OCI-LY7 (cell line): ENCODE results near the gene CDKN2AIPNL. TPM values are rescaled to one million over a fixed set of nuclear protein-coding genes. Genes with fewer than 3 reads are reported as not detected.

Experiments used
- BruUV-seq: library from RNA; stranded (reverse); fragments of 400-500 nt; replicated peaks from 2 replicates; lab custom pipeline; 2021; lab: Mats Ljungman, UMichigan
- CTCF ChIA-PET: fragments of 300-600 bp; sonication (Branson Sonifier 250); formaldehyde crosslinking; loops from one replicate; lab custom pipeline; 2022; ENCODE audit warnings: antibody characterized with exemption; ENCODE audit not compliant: unreplicated experiment; lab: Charles Lee
- POLR2A ChIA-PET: fragments of 300-600 bp; sonication (Branson Sonifier 250); formaldehyde crosslinking; loops from one replicate; lab custom pipeline; 2022; ENCODE audit warnings: antibody characterized with exemption; lab: Charles Lee
- DNase-seq: peaks from one replicate; pipeline ENCODE4 v3.0.0-alpha.2; 2015; ENCODE audit warnings: low spot score
- H2AFZ ChIP-seq: fragments of 200-600 bp; sonication (generic), shearing (Covaris generic); 2 replicates; pipeline ENCODE4 v1.6.1; 2014; ENCODE audit warnings: mild to moderate bottlenecking, antibody characterized with exemption, low read length, moderate library complexity
- H3K27ac ChIP-seq: fragments of 200-600 bp; sonication (generic); 2 replicates; pipeline ENCODE4 v1.5.1; 2014; ENCODE audit warnings: mixed run types, low read depth, mild to moderate bottlenecking, moderate library complexity, low read length, inconsistent platforms; ENCODE audit not compliant: poor library complexity, severe bottlenecking
- H3K36me3 ChIP-seq: fragments of 200-600 bp; sonication (generic); 2 replicates; pipeline ENCODE4 v1.6.1; 2014; ENCODE audit warnings: mild to moderate bottlenecking, antibody characterized with exemption, low read length, moderate library complexity, mixed read lengths; ENCODE audit not compliant: insufficient read depth
- H3K4me1 ChIP-seq: fragments of 200-600 bp; sonication (generic); 2 replicates; pipeline ENCODE4 v1.5.1; 2014; ENCODE audit warnings: mild to moderate bottlenecking, low read length; ENCODE audit not compliant: insufficient read depth, poor library complexity, severe bottlenecking
- H3K4me2 ChIP-seq: fragments of 200-600 bp; sonication (generic); 2 replicates; pipeline ENCODE4 v1.6.1; 2014; ENCODE audit warnings: mild to moderate bottlenecking, low read length
- H3K4me3 ChIP-seq: fragments of 200-600 bp; sonication (generic); 2 replicates; pipeline ENCODE4 v1.5.1; 2014; ENCODE audit warnings: mild to moderate bottlenecking, low read depth, low read length; ENCODE audit not compliant: poor library complexity, severe bottlenecking
- H3K79me2 ChIP-seq: fragments of 200-600 bp; sonication (generic); 2 replicates; pipeline ENCODE4 v1.6.1; 2016; ENCODE audit warnings: low read depth, mild to moderate bottlenecking, low read length, moderate library complexity, mixed read lengths; ENCODE audit not compliant: insufficient read depth
- H3K9me2 ChIP-seq: fragments of 200-600 bp; sonication (generic); 2 replicates; pipeline ENCODE4 v1.6.1; 2016; ENCODE audit warnings: mild to moderate bottlenecking, low read length, mixed read lengths; ENCODE audit not compliant: insufficient read depth
- H3K9me3 ChIP-seq: fragments of 200-600 bp; sonication (generic); 2 replicates; pipeline ENCODE4 v1.6.1; 2014; ENCODE audit warnings: mild to moderate bottlenecking, mixed run types, low read length, mixed read lengths
- H4K20me1 ChIP-seq: fragments of 200-600 bp; sonication (generic); 2 replicates; pipeline ENCODE4 v1.6.1; 2014; ENCODE audit warnings: mild to moderate bottlenecking, antibody characterized with exemption, low read length, moderate library complexity, mixed read lengths; ENCODE audit not compliant: insufficient read depth
- CTCF ChIP-seq: fragments of 200-600 bp; sonication (generic); conservative IDR thresholded peaks from 2 replicates; pipeline ENCODE4 v1.5.1; 2014; ENCODE audit warnings: mild to moderate bottlenecking, antibody characterized with exemption, low read length, moderate library complexity, mixed read lengths
- EZH2phosphoT487 ChIP-seq: fragments of 200-600 bp; sonication (generic); IDR thresholded peaks from 2 replicates; pipeline ENCODE4 v1.6.1; 2018; ENCODE audit warnings: low read depth, borderline replicate concordance, mild to moderate bottlenecking, mixed run types, antibody characterized with exemption, low read length, moderate library complexity, mixed read lengths
- intact Hi-C: fragments of 100-400 bp; cut with micrococcal nuclease; formaldehyde crosslinking; loops from one replicate; pipeline ENCODE4 v1.10.0; 2022; ENCODE audit not compliant: unreplicated experiment
- total RNA-seq, 2 experiments: library from RNA; depleted of rRNA in 1 of 2; stranded (reverse); fragments of >200 nt in 1 of 2; shearing (Covaris generic) in 1 of 2; gene quantifications; 2 replicates each; pipeline ENCODE4 v1.2.3, GENCODE V29; 2014 to 2022

The CDKN2AIPNL gene
- total RNA-seq, 2 experiments from 2014 or later: 45.7 to 47.8 TPM

GRCh38 chr5:134446938-134447337 is 35.3 kb upstream of the CDKN2AIPNL start:
- ChIA-PET POLR2A (interaction anchor here (0.8 to 1.0 kb wide), 2 partner anchors 27 to 77 kb away, joined by 3 to 4 read pairs; no protein-coding TSS in a partner anchor), CTCF (interaction anchor here (0.6 to 1.0 kb wide), 2 partner anchors 10 to 292 kb away, joined by 3 to 4 read pairs; no protein-coding TSS in a partner anchor)
- TF ChIP-seq EZH2phosphoT487 (no peak), CTCF (no peak)
- DNase-seq: peak; percentile 54
- no peak overlapping the region for H2AFZ ChIP-seq
- H3K27ac ChIP-seq: no peak overlapping the region
- H3K79me2 ChIP-seq: no peaks in the 10 kb centered on the region
- no peaks in the 10 kb centered on the region for H3K36me3 ChIP-seq
- BruUV-seq: no TSS peak
- H3K4me2 ChIP-seq: no peak overlapping the region
- peaks cover 13% of the 10 kb centered on the region for H3K4me1 ChIP-seq
- intact Hi-C loops: no loop called here
- H3K4me3 ChIP-seq: no peak overlapping the region
- no peaks in the 10 kb centered on the region for H3K9me2 ChIP-seq
- no peaks in the 10 kb centered on the region for H3K9me3 ChIP-seq
- H4K20me1 ChIP-seq: no peaks in the 10 kb centered on the region

DNA sequence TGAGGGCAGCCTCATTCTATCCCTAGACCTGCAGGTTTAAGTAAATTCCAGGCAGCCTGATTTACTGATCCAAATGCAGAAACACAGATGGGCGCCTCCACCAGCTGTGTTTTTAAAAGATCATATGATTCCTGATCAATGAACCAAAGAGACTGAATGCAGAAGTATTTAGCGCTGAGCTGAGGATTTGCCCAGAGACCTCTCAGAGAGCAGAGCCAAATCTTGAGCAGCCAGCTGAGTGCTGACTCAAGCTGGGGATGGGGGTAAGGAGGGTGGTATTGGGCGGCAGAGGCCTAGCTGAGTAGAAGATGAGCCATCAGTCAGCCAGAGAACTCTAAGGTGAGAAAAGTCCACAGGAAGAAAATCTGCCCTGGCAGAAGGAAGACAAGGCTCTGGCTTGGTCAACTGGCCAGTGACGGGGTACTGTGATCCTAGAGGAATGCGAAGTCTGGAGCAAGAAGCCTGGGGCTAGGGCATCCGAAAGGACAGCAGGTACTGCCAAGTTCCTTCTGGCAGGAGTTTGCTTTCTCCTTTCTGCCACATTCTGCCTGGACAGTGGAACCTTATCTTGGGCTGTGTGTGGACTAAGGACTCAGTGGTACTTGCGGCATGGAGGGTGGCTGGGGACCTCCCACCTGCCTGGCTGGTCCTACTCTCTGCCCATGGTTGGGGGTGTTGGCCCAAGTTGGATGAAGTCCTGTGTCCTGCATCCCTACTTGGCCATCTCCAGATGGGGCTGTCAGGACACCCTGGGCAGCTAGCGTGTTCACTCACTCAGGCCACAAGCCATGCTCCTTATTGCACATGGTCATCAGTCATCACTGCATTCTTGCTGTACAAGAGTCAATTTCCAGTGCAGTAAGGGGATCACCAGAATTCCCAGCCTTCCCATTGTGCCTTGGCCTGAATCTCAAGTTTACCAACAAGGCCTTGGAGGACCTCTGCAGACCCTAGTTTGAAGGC is 34.5 kb upstream of the CDKN2AIPNL start:
- Histone ChIP-seq H3K4me3 (no peak overlapping the region), H2AFZ (no peak overlapping the region), H3K4me1 (peaks cover 13% of the 10 kb centered on the region), H3K27ac (no peak overlapping the region), H3K36me3 (no peaks in the 10 kb centered on the region), H3K9me3 (no peaks in the 10 kb centered on the region), H3K4me2 (no peak overlapping the region), H4K20me1 (no peaks in the 10 kb centered on the region), H3K79me2 (no peaks in the 10 kb centered on the region), H3K9me2 (no peaks in the 10 kb centered on the region)
- no TSS peak for BruUV-seq
- ChIA-PET POLR2A (interaction anchor here (0.6 to 1.0 kb wide), 3 partner anchors 28 to 406 kb away, joined by 3 to 4 read pairs (median 3); no protein-coding TSS in a partner anchor), CTCF (interaction anchor here (0.6 to 1.0 kb wide), 2 partner anchors 10 to 293 kb away, joined by 3 to 4 read pairs; no protein-coding TSS in a partner anchor)
- intact Hi-C loops: no loop called here
- no peak for DNase-seq
- no peak for TF ChIP-seq CTCF
- no peak for TF ChIP-seq EZH2phosphoT487
